GM20000 (cell line): ENCODE results near the gene GDF15.

ENCODE experiments used
- DNase-seq: peaks from one replicate; pipeline ENCODE4 v3.0.0; 2012; ENCODE audit warnings: low spot score
- TF ChIP-seq, protein P1 (sequence below): IDR thresholded peaks from 2 replicates; pipeline ENCODE4 v1.5.1; 2012; ENCODE audit warnings: mild to moderate bottlenecking, control low read depth; ENCODE audit errors: extremely low read depth, missing control alignments

GDF15 gene

DNA sequence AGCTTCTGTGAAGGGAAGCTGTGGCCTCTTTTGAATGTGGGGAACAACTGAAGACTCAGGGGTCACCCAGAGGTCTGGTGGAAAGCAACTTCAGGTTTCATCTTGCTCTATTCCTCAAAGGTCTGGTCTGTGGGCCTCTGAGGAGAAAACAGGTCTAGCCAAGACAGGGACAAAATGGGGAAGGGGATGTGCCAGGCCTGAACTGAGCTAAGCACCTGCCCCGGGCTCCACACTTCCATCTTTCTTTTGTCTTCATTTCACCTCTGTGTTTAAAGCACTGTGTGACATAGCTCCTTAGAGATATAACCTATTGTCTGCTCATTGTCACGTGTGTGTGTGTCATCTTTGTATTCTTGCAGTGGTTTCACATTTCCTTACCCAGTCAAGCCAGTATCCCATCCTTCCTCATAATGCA, 19.9 kb upstream of the GDF15 start:
- no peak for DNase-seq
- TF ChIP-seq, protein P1, sequence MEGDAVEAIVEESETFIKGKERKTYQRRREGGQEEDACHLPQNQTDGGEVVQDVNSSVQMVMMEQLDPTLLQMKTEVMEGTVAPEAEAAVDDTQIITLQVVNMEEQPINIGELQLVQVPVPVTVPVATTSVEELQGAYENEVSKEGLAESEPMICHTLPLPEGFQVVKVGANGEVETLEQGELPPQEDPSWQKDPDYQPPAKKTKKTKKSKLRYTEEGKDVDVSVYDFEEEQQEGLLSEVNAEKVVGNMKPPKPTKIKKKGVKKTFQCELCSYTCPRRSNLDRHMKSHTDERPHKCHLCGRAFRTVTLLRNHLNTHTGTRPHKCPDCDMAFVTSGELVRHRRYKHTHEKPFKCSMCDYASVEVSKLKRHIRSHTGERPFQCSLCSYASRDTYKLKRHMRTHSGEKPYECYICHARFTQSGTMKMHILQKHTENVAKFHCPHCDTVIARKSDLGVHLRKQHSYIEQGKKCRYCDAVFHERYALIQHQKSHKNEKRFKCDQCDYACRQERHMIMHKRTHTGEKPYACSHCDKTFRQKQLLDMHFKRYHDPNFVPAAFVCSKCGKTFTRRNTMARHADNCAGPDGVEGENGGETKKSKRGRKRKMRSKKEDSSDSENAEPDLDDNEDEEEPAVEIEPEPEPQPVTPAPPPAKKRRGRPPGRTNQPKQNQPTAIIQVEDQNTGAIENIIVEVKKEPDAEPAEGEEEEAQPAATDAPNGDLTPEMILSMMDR = no peak

DNA sequence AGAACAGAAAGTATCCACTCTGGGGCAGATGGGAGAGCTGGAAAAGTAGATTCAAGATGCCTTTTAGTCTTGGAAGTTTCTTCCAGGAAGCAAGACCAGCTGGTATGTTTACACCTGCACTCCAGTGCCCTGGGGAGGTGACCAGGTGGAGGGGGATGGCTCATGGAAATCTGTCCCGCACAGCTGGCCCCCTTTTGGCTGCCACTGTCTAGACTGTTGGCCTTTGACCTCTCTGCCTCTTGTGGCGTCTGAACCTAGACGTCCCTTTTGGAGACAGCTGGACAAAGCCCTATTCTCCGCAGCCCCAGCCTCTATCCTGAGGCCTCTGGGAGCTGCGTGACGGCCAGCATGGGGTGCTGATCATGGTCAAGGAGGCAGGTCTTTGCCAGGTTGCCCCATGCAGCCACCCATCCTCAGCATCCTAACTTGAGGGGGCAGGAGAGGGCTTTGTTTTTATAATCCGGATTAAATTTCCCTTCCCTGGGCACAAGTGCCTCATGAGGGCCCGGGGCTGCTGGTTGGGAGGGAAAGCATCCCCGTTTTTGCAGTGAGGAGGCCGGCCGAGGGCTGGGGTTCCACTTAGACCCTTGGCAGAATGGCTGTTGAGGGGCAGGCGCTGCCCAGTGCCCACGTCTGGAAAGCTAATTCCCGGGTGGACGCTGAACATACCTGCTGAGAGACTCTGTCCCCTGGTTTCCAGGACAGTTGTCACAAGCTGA, 17.3 kb upstream of the GDF15 start:
- no peak for DNase-seq
- TF ChIP-seq, protein P1 = no peak

DNA sequence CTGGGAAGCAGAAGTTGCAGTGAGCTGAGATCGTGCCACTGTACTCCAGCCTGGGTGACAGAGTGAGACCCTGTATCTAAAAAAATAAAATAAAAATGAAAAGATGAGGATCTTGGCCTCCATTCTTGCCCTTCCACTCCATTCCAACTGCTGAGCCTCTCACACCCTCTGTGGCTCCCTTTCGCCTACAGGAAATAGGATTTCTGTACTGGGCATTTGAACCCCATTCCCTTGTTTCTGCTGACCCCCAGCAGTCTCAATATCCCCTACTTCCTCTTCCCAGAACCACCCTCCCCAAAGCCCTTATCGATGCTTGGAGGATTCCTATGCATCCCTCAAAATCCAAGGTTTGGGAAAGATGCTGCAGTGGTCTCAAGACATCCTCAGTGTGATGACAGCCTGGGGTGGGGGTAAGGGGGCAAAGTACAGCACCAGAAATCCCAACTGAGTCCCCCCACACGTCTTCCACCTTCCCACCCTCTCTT, 12.5 kb upstream of the GDF15 start:
- DNase-seq = no peak

DNA sequence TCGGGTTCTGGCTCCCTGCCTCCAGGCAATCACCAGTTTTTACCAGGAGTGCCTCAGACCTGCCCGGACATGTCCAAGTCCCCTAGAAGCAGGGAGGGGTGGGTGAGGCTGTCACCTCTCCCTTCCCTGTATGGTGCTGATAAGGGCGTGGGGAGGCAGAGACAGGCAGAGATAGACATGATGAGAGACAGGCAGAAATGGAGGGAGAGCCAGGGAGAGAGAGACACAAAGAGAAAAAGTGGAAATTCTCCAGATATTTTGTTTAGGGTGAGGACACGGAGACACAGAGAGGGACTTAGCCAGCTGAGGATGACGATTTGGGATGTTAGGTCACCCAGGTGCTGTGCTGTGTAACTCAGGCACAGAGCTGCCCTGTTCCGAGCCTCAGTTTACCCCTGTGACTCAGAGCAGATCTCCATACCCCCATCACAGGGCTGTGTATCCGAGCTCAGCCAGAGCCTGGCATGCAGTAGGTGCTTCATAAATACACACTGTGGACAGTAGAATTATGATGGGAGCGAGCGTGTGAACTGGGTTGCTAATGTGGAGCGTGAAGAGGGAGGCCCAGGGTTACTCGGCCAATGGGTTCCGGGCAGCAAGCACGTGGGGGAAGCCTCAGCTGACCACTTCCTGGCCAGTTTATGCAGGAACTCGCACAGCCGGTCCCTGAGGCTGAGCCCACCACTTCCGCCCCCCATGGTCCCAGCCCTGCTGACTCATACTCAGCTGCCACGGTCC, 11.9 kb upstream of the GDF15 start:
- TF ChIP-seq, protein P1 = no peak
- peak; percentile 91 for DNase-seq

More for the DNA sequence above, 12.5 kb upstream of the GDF15 start:
- TF ChIP-seq, protein P1 = no peak

DNA sequence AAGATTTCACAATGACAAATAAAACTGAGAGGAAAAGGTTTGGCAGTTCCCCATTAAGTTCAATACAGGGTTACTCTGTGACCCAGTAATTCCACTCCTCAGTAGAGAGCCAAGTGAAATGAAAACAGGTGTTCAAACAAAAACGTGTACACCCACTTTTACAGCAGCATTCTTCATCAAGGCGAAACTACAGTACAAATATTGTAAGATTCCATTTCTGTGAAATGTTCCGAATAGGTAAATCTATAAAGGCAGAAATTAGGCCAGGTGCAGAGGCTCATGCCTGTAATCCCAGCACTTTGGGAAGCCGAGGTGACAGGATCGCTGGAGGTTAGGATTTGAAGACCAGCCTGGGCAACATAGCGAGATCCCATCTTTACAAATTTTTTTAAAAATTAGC, 8.9 kb upstream of the GDF15 start:
- TF ChIP-seq, protein P1 = no peak

DNA sequence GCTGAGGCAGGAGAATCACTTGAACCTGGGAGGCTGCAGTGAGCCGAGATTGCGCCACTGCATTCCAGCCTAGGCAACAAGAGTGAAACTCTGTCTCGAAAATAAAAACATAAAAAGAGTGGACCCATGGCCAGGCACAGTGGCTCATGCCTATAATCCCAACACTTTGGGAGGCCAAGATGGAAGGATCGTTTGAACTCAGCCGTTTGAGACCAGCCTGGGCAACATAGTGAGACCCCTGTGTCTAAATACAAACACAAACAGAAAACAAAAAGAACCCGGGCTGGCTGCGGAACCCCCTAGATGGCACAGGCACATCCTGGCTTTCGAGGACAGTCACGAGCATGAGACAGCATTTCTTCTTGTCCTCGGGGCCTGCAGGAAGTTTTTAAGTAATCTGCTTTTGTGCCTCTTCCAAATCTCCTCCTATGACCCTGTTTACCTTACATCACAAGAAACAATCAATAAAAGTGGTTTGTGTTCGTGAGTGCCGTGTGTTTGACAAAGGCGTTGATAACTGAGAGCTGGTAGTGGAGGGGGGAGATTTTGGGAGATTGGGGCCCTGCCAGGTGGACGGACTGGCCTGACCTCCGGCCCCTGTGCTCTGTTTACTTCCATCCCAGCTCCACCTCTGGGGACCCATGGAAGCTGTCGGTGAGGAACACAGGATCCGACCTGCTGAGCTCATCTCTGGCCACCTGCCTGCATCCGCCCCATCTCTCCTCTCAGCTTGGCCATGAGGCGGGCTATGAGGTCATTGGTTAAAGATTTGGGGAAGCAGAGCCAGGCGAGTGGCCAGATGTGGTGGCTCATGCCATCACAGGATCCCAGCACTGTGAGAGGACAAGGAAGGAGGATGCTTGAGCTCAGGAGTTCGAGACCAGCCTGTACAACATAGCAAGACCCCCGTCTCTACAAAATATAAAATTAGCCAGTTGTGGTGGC, 5.9 kb upstream of the GDF15 start:
- TF ChIP-seq, protein P1 = no peak
- no peak for DNase-seq

More for the DNA sequence above, 8.9 kb upstream of the GDF15 start:
- no peak for DNase-seq
